Lower leg skin (tissue), 3 donors: ENCODE data around the gene FPR1.
"Not testable (repeated sequence)": the region's sequence is repeated elsewhere in the genome, so short reads cannot be mapped to it uniquely, and the experiment has no call there.

Experiments used
- POLR2A ChIP-seq, 2 donors: fragments of 450-650 bp; IDR thresholded peaks; one replicate each; pipeline ENCODE4 v1.6.1; 2016 to 2017; ENCODE audit warnings: antibody characterized with exemption in 2 of 2, mild to moderate bottlenecking in 1 of 2, moderate library complexity in 1 of 2
- TF ChIP-seq, protein P1 (sequence below), 3 donors: fragments of 450-650 bp; IDR thresholded peaks; one replicate each; pipeline ENCODE4 v1.5.1; 2016; ENCODE audit warnings: antibody characterized with exemption in 3 of 3, mild to moderate bottlenecking in 3 of 3, moderate library complexity in 2 of 3

DNA sequence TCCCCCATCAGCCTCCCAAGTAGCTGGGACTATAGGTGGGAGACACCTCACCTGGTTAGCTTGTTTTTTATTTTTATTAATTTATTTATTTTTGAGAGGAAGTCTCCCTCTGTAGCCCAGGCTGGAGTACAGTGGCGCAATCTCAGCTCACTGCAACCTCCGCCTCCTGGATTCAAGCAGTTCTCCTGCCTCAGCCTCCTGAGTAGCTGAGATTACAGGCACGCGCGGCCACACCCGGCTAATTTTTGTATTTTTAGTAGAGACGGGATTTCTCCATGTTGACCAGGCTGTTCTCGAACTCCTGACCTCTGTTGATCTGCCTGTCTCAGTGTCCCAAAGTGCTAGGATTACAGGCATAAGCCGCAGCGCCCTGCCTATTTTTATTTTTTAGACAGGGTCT is 13.2 kb downstream of the FPR1 start:
- TF ChIP-seq, protein P1, sequence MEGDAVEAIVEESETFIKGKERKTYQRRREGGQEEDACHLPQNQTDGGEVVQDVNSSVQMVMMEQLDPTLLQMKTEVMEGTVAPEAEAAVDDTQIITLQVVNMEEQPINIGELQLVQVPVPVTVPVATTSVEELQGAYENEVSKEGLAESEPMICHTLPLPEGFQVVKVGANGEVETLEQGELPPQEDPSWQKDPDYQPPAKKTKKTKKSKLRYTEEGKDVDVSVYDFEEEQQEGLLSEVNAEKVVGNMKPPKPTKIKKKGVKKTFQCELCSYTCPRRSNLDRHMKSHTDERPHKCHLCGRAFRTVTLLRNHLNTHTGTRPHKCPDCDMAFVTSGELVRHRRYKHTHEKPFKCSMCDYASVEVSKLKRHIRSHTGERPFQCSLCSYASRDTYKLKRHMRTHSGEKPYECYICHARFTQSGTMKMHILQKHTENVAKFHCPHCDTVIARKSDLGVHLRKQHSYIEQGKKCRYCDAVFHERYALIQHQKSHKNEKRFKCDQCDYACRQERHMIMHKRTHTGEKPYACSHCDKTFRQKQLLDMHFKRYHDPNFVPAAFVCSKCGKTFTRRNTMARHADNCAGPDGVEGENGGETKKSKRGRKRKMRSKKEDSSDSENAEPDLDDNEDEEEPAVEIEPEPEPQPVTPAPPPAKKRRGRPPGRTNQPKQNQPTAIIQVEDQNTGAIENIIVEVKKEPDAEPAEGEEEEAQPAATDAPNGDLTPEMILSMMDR (IDR thresholded peaks at IDR 0.05) = not testable (repeated sequence)
- not testable (repeated sequence) for TF ChIP-seq POLR2A (IDR thresholded peaks at IDR 0.05)
